Karpas-422 (cell line): ENCODE results near the gene C2CD5. TPM values are rescaled to one million over a fixed set of nuclear protein-coding genes. Genes with fewer than 3 reads are reported as not detected.
A peak's percentile ranks its signal among the peaks of the same experiment; 100 is the strongest.

Experiments
- DNase-seq: peaks from one replicate; pipeline ENCODE4 v3.0.0-alpha.2; 2015
- H2AFZ ChIP-seq: fragments of 200-600 bp; sonication (generic); 2 replicates; pipeline ENCODE4 v1.6.1; 2014; ENCODE audit warnings: antibody characterized with exemption, low read length, mixed read lengths
- H3K27ac ChIP-seq: fragments of 200-600 bp; sonication (generic); 2 replicates; pipeline ENCODE4 v1.5.1; 2014; ENCODE audit warnings: mild to moderate bottlenecking, low read length, moderate library complexity
- H3K27me3 ChIP-seq: fragments of 200-600 bp; sonication (generic); 2 replicates; pipeline ENCODE4 v1.6.1; 2014; ENCODE audit warnings: low read length, mixed read lengths
- H3K36me3 ChIP-seq: fragments of 200-600 bp; sonication (generic); 2 replicates; pipeline ENCODE4 v1.6.1; 2014; ENCODE audit warnings: low read length, mixed read lengths; ENCODE audit not compliant: insufficient read depth
- H3K4me1 ChIP-seq: fragments of 200-600 bp; sonication (generic); 2 replicates; pipeline ENCODE4 v1.6.1; 2014; ENCODE audit warnings: mild to moderate bottlenecking, low read length, mixed read lengths
- H3K4me2 ChIP-seq: fragments of 200-600 bp; sonication (generic); 2 replicates; pipeline ENCODE4 v1.6.1; 2014; ENCODE audit warnings: low read length, low read depth, mild to moderate bottlenecking; ENCODE audit not compliant: poor library complexity, severe bottlenecking
- H3K4me3 ChIP-seq: fragments of 200-600 bp; sonication (generic); 2 replicates; pipeline ENCODE4 v1.5.1; 2014; ENCODE audit warnings: mild to moderate bottlenecking, antibody characterized with exemption, low read length, mixed read lengths
- H3K79me2 ChIP-seq: fragments of 200-600 bp; sonication (generic); 2 replicates; pipeline ENCODE4 v1.6.1; 2014; ENCODE audit warnings: mild to moderate bottlenecking, low read length, mixed read lengths
- H3K9ac ChIP-seq: fragments of 200-600 bp; sonication (generic); 2 replicates; pipeline ENCODE4 v1.6.0; 2014; ENCODE audit warnings: low read length
- H3K9me2 ChIP-seq: fragments of 200-600 bp; sonication (generic), shearing (Covaris generic); replicated peaks from 2 replicates; pipeline ENCODE4 v1.6.0; 2014; ENCODE audit warnings: mild to moderate bottlenecking, low read length, moderate library complexity; ENCODE audit not compliant: insufficient read depth
- H3K9me3 ChIP-seq: fragments of 300-700, 200-600 bp; sonication (generic); 2 replicates; pipeline ENCODE4 v1.6.1; 2014; ENCODE audit warnings: low read length, mixed read lengths
- H4K20me1 ChIP-seq: fragments of 200-600 bp; sonication (generic); 2 replicates; pipeline ENCODE4 v1.6.1; 2014; ENCODE audit warnings: mild to moderate bottlenecking, antibody characterized with exemption, low read length, low read depth; ENCODE audit not compliant: insufficient read depth
- total RNA-seq: library from RNA; depleted of rRNA; stranded (reverse); fragments of >200 nt; shearing (Covaris generic); gene quantifications from 2 replicates; pipeline ENCODE4 v1.2.3, GENCODE V29; 2014; ENCODE audit warnings: low replicate concordance

The C2CD5 gene
- total RNA-seq, 1 experiment from 2014 or later = 71.8 TPM

DNA sequence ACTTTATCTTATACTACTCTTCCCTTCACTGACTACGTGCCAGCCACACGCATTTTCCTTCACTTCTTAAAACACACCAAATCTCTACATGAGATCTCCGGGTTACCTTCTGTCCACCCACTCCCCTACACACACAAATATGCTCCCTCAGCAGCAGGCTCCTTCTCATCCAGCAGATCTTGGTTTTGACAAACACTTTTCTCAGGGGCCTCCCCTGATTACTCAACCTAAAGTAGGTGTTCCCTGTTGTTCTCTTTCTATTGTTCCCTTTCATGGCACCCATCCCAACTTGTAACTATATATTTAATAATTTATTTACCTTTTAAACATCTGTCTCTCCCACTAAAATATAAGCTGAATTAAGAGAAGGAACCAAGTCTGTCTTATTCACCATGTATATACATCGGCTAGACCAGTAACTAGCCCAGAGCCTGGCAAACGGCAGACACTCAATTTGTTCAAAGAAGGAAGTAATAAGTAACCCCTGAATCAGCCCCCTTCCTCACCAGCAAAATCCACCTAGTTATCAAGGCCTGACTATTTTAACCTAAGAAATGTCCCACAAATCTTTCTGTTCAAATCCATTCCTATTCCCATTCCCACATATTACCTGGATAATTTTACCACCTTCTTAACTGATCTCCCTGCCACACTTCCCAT is 2.7 kb downstream of the C2CD5 start:
- 0 out of 2 replicates have a peak overlapping the region, but pooled peaks have one; percentile 87 for H3K4me3 ChIP-seq
- H3K9me2 ChIP-seq = no peaks in the 10 kb centered on the region; the same call in 1 of the 2 replicates
- H4K20me1 ChIP-seq = no peaks in the 10 kb centered on the region
- peaks cover 29% of the 10 kb centered on the region for H3K4me1 ChIP-seq
- H3K9ac ChIP-seq = no peak overlapping the region
- no peak for DNase-seq
- peak overlapping the region; percentile 66 for H3K4me2 ChIP-seq
- H3K27ac ChIP-seq = no peak overlapping the region
- H3K27me3 ChIP-seq = no peaks in the 10 kb centered on the region
- no peaks in the 10 kb centered on the region for H3K9me3 ChIP-seq
- peaks cover 9% of the 10 kb centered on the region; the same call in 1 of the 2 replicates for H3K36me3 ChIP-seq
- no peak overlapping the region for H2AFZ ChIP-seq
- H3K79me2 ChIP-seq = peaks cover 73% of the 10 kb centered on the region

DNA sequence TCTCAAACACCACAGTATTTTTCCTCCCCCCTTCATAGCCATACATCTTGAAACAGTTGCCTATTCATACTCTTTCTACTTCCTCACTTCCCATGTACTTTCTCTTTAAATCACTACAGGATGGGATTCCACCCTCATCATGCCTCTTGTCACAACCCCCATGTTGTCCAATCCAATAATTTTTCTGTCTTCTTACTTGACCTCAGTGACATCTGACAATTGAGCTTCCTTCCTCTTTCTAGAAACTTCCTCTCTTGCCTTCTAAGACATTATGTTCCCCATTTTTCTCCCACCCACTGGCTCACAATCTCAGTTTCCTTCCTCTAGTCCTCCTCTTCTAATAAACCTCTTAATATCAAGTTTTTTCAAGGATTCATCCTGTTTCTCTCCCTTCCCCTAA is 5.3 kb downstream of the C2CD5 start:
- Histone ChIP-seq H2AFZ (no peak overlapping the region), H3K4me2 (no peak overlapping the region), H3K27ac (no peak overlapping the region), H3K9me2 (no peaks in the 10 kb centered on the region; the same call in 1 of the 2 replicates), H3K9ac (no peak overlapping the region), H4K20me1 (no peaks in the 10 kb centered on the region), H3K4me1 (peaks cover 21% of the 10 kb centered on the region), H3K4me3 (no peak overlapping the region), H3K36me3 (peaks cover 19% of the 10 kb centered on the region; the same call in 1 of the 2 replicates), H3K79me2 (peaks cover 96% of the 10 kb centered on the region), H3K27me3 (no peaks in the 10 kb centered on the region), H3K9me3 (no peaks in the 10 kb centered on the region)
- DNase-seq = no peak

DNA sequence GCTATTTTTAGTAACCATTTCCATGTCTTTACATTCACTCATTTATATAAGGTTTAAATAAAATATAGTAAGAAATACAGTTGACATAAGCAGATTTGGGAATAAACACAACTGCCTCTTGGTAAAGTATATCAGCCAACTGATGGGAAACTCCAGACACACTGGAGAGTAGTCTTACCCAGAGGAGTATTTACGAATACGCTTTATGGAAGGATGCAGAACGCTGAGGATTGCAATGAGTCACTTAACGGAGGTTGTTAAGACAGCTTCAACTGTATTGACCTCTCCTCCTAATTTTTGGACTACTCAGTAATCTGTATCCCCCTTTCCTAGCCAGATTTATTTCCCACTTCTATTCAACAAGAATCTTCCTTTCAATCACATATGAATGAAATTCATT is 6.0 kb downstream of the C2CD5 start:
- no peaks in the 10 kb centered on the region for H3K27me3 ChIP-seq
- H3K9me3 ChIP-seq = no peaks in the 10 kb centered on the region
- peaks cover 21% of the 10 kb centered on the region for H3K4me1 ChIP-seq
- H3K4me3 ChIP-seq = no peak overlapping the region
- peaks cover 95% of the 10 kb centered on the region for H3K79me2 ChIP-seq
- H2AFZ ChIP-seq = no peak overlapping the region
- peaks cover 23% of the 10 kb centered on the region; the same call in 1 of the 2 replicates for H3K36me3 ChIP-seq
- no peak overlapping the region for H3K27ac ChIP-seq
- no peak overlapping the region for H3K4me2 ChIP-seq
- no peaks in the 10 kb centered on the region; the same call in 1 of the 2 replicates for H3K9me2 ChIP-seq
- DNase-seq = no peak
- H4K20me1 ChIP-seq = no peaks in the 10 kb centered on the region
- no peak overlapping the region for H3K9ac ChIP-seq

DNA sequence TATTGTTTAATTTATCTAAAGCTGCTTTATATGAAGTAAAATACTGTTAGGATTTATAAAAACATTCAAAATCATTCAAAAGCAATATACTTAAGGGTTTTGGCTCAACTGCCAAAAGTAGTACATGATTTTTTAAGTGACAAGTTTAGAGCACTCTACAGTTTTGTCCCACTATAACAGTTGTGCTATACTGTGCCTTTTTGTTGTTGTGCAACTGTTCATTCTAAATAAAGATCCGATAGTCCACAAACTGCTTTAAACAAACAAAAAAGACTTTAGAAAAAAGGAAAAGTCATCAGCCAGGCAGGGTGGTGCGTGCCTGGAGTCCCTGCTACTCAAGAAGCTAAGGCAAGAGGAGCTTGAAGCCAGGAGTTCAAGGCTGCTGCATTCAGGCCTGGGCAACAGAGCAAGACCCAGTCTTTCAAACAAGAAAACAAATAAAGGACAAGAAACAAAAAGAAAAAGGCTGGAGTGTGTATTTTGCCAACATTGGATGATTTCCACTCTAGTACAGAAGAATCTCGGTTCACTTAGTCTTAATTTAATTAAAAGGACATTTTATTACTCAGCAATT is 7.3 kb downstream of the C2CD5 start:
- H3K4me1 ChIP-seq = peaks cover 10% of the 10 kb centered on the region
- H3K27ac ChIP-seq = no peak overlapping the region
- H3K27me3 ChIP-seq = no peaks in the 10 kb centered on the region
- no peak for DNase-seq
- peaks cover 33% of the 10 kb centered on the region for H3K36me3 ChIP-seq
- no peak overlapping the region for H3K4me3 ChIP-seq
- no peak overlapping the region for H2AFZ ChIP-seq
- no peak overlapping the region for H3K4me2 ChIP-seq
- H3K9me3 ChIP-seq = no peaks in the 10 kb centered on the region
- peaks cover 93% of the 10 kb centered on the region for H3K79me2 ChIP-seq
- no peaks in the 10 kb centered on the region; the same call in 1 of the 2 replicates for H3K9me2 ChIP-seq
- H3K9ac ChIP-seq = no peak overlapping the region
- H4K20me1 ChIP-seq = no peaks in the 10 kb centered on the region

DNA sequence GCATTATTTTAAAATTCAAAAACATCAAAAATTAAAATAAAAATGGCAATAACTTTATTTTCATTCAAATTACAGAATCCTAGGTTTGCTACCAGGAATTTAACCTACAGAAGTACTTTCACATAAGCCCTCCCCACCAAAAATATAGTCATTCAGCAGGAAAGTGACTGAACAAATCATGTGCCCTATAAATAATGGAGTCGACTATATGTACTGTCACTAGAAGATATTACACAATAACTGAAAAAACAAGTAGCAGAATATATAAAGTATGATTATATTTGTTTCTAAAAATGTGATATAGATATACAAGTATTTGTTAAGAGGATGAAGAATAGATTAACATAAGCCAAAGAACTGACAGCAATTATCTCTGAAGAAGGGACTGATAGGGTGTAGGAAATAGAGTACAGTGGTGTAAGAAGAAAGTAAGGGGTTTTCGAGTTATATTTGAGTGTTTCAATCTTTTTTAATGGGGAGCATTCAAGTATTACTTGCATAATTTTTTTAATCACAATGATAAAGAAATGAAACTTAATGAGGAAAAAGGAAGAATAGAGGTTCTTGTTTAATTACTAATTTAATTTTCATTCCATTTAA is 7.9 kb downstream of the C2CD5 start:
- Histone ChIP-seq H3K27ac (no peak overlapping the region), H3K4me3 (no peak overlapping the region), H3K4me2 (no peak overlapping the region), H3K79me2 (peaks cover 92% of the 10 kb centered on the region), H3K36me3 (peaks cover 37% of the 10 kb centered on the region), H4K20me1 (no peaks in the 10 kb centered on the region), H3K27me3 (no peaks in the 10 kb centered on the region), H3K9ac (no peak overlapping the region), H3K9me3 (no peaks in the 10 kb centered on the region), H2AFZ (no peak overlapping the region), H3K4me1 (peaks cover 7% of the 10 kb centered on the region), H3K9me2 (no peaks in the 10 kb centered on the region; the same call in 1 of the 2 replicates)
- no peak for DNase-seq

DNA sequence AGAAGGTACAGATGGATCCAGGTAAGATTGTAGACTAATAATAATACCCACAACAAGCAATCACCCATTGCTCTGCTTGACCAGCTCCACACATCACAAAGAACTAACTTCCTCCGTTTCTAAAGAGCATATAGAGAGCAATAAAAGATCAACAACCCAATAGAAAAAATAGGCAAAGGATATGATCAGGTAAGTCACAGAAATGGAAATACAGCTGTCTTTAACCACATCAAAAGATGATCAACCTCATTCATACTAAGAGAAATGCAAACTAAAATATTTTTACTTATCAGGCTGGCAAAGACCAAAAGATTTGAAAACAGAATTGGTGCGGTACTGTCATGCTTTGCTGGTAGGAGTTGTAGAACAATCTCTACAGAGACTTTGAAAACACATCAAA is 8.9 kb downstream of the C2CD5 start:
- no peak for DNase-seq
- H3K79me2 ChIP-seq = peaks cover 92% of the 10 kb centered on the region
- H3K4me1 ChIP-seq = peaks cover 7% of the 10 kb centered on the region
- no peaks in the 10 kb centered on the region; the same call in 1 of the 2 replicates for H3K9me2 ChIP-seq
- no peaks in the 10 kb centered on the region for H4K20me1 ChIP-seq
- no peak overlapping the region for H3K4me3 ChIP-seq
- no peak overlapping the region for H3K9ac ChIP-seq
- H3K9me3 ChIP-seq = no peaks in the 10 kb centered on the region
- no peaks in the 10 kb centered on the region for H3K27me3 ChIP-seq
- no peak overlapping the region for H2AFZ ChIP-seq
- peaks cover 44% of the 10 kb centered on the region for H3K36me3 ChIP-seq
- H3K27ac ChIP-seq = no peak overlapping the region
- no peak overlapping the region for H3K4me2 ChIP-seq

DNA sequence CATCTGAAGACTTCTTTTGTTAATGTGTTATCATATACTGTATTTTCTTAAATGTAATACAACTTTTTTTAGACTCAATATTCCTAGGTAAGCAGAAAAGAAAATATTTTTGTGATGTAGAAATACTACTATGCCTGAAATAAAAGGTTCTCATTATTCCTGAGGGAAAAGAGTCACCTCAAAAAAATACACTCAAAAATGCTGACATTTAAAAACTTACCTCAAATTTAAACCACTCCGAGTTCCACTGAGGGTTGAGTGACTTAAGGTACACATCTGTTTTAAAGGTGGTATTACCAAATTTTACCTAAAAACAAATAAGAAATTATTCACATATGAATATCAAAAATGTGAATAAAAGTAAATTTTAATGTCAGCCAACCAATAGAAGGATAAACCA is 9.3 kb downstream of the C2CD5 start:
- Histone ChIP-seq H3K27ac (no peak overlapping the region), H4K20me1 (no peaks in the 10 kb centered on the region), H3K9me3 (no peaks in the 10 kb centered on the region), H3K36me3 (peaks cover 44% of the 10 kb centered on the region), H3K9me2 (no peaks in the 10 kb centered on the region; the same call in 1 of the 2 replicates), H3K4me2 (no peak overlapping the region), H3K4me1 (peaks cover 7% of the 10 kb centered on the region), H3K9ac (no peak overlapping the region), H2AFZ (no peak overlapping the region), H3K27me3 (no peaks in the 10 kb centered on the region), H3K4me3 (no peak overlapping the region), H3K79me2 (peaks cover 90% of the 10 kb centered on the region)
- no peak for DNase-seq

DNA sequence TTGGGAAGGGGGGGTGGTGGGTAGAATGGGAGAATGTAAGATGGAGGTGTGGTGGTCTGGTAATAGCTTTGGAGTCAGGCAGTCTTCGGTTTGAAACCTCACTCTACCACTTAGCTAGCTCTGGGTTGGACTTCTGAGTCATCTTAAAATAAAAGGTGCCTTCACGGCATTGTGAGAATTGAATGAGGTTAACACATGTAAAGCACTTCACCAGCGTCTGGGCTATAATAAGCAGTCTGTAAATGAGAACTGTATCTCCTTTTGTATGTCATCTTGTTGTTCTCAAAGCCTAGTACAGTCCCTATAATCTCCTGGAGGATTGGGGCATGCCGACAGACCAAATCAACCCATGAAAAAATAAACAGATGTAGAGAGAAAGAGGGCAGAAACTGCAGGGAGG is 11.2 kb downstream of the C2CD5 start:
- no peaks in the 10 kb centered on the region for H3K9me3 ChIP-seq
- H3K4me3 ChIP-seq = no peak overlapping the region
- H4K20me1 ChIP-seq = no peaks in the 10 kb centered on the region
- H2AFZ ChIP-seq = no peak overlapping the region
- DNase-seq = no peak
- H3K27me3 ChIP-seq = no peaks in the 10 kb centered on the region
- H3K9ac ChIP-seq = no peak overlapping the region
- peaks cover 84% of the 10 kb centered on the region for H3K79me2 ChIP-seq
- no peaks in the 10 kb centered on the region; the same call in 1 of the 2 replicates for H3K9me2 ChIP-seq
- H3K27ac ChIP-seq = no peak overlapping the region
- H3K4me1 ChIP-seq = peaks cover 3% of the 10 kb centered on the region; the same call in 1 of the 2 replicates
- peaks cover 44% of the 10 kb centered on the region for H3K36me3 ChIP-seq
- no peak overlapping the region for H3K4me2 ChIP-seq
